HCT116 (cell line): ENCODE data around the gene MCF2L. TPM values are rescaled to one million over a fixed set of nuclear protein-coding genes. Genes with fewer than 3 reads are reported as not detected.
A peak's percentile ranks its signal among the peaks of the same experiment; 100 is the strongest.

Experiments
- ATAC-seq: fragments of 200-7000 bp; cut with Tn5 transposase; 2 replicates; pipeline ENCODE4 v1.9.1; 2020; ENCODE audit warnings: mild to moderate bottlenecking, moderate library complexity
- BruUV-seq: library from RNA; stranded (reverse); fragments of 400-500 nt; replicated peaks from 2 replicates; lab custom pipeline; 2021; lab: Mats Ljungman, UMichigan
- CTCF ChIA-PET: fragments of 300-600 bp; sonication (Branson Sonifier 250); formaldehyde crosslinking; loops from one replicate; lab custom pipeline; 2021; ENCODE audit warnings: antibody characterized with exemption; lab: Charles Lee
- POLR2A ChIA-PET: fragments of 300-600, 350-600 bp; sonication (Branson Sonifier 250); formaldehyde crosslinking; loops from one replicate; lab custom pipeline; 2021; ENCODE audit warnings: antibody characterized with exemption; lab: Charles Lee
- RAD21 ChIA-PET, 2 experiments: fragments of 300-600 bp; sonication (Branson Sonifier 250); formaldehyde crosslinking; loops; one replicate each; lab custom pipeline; 2023; ENCODE audit warnings: low total read pairs in 2 of 2; ENCODE audit not compliant: uncharacterized antibody in 2 of 2, unreplicated experiment in 2 of 2, low non-redundant PET in 1 of 2; lab: Charles Lee
- DNase-seq: peaks from one replicate; pipeline ENCODE4 v3.0.0-alpha.2; 2010; ENCODE audit warnings: low read depth, low spot score
- H2AFZ ChIP-seq: fragments of 200-600 bp; shearing (Covaris generic), sonication (generic); 2 replicates; pipeline ENCODE4 v1.6.1; 2017; ENCODE audit warnings: low read depth, mixed run types, mixed read lengths, antibody characterized with exemption, low read length; ENCODE audit not compliant: poor library complexity, severe bottlenecking
- H3K27ac ChIP-seq: 2 replicates; pipeline ENCODE4 v1.5.1; 2012; ENCODE audit warnings: low read depth, low read length
- H3K27me3 ChIP-seq: fragments of 200-600 bp; sonication (generic); 2 replicates; pipeline ENCODE4 v1.6.1; 2016; ENCODE audit warnings: mixed run types, low read length, mixed read lengths; ENCODE audit not compliant: insufficient read depth
- H3K36me3 ChIP-seq, 2 experiments: fragments of 200-500 bp in 1 of 2; fragments of 200-600 bp in 1 of 2; sonication (Bioruptor generic) in 1 of 2; sonication (generic) in 1 of 2; 2 replicates each; pipeline versions ENCODE4 v1.5.1 to v1.6.1; 2014 to 2016; ENCODE audit warnings: low read length in 2 of 2, inconsistent platforms in 1 of 2, mixed read lengths in 1 of 2, mixed run types in 1 of 2; ENCODE audit not compliant: insufficient read depth in 2 of 2, control insufficient read depth in 1 of 2
- H3K4me1 ChIP-seq, 2 experiments: fragments of 200-600 bp in 1 of 2; sonication (generic) in 1 of 2; 2 replicates each; pipeline versions ENCODE4 v1.5.1 to v1.6.1; 2012 to 2017; ENCODE audit warnings: low read length in 2 of 2, inconsistent platforms in 1 of 2, mild to moderate bottlenecking in 1 of 2, mixed read lengths in 1 of 2, mixed run types in 1 of 2, moderate library complexity in 1 of 2; ENCODE audit not compliant: insufficient read depth in 2 of 2, control insufficient read depth in 1 of 2
- H3K4me2 ChIP-seq: fragments of 200-600 bp; sonication (generic); 2 replicates; pipeline ENCODE4 v1.6.1; 2017; ENCODE audit warnings: mixed run types, low read length, mixed read lengths
- H3K4me3 ChIP-seq, 2 experiments: fragments of 200-600 bp in 1 of 2; sonication (generic) in 1 of 2; replicated peaks in 1 of 2; 2 replicates each; pipeline ENCODE4 v1.5.1; 2011 to 2016; ENCODE audit warnings: low read length in 2 of 2, control low read depth in 1 of 2, low read depth in 1 of 2, mild to moderate bottlenecking in 1 of 2, mixed read lengths in 1 of 2, mixed run types in 1 of 2
- H3K79me2 ChIP-seq: fragments of 200-600 bp; sonication (generic); 2 replicates; pipeline ENCODE4 v1.6.1; 2017; ENCODE audit warnings: mild to moderate bottlenecking, mixed run types, low read length, moderate library complexity, mixed read lengths; ENCODE audit not compliant: insufficient read depth
- H3K9ac ChIP-seq: fragments of 200-600 bp; sonication (generic); 2 replicates; pipeline ENCODE4 v1.6.1; 2016; ENCODE audit warnings: low read length, mixed read lengths
- H3K9me2 ChIP-seq: fragments of 200-600 bp; sonication (generic), shearing (Covaris generic); 2 replicates; pipeline ENCODE4 v1.6.1; 2017; ENCODE audit warnings: mixed run types, mild to moderate bottlenecking, moderate library complexity; ENCODE audit not compliant: insufficient read depth
- H3K9me3 ChIP-seq, 2 experiments: fragments of 200-500 bp in 1 of 2; fragments of 200-600 bp in 1 of 2; sonication (Bioruptor generic) in 1 of 2; sonication (generic) in 1 of 2; 2 replicates each; pipeline ENCODE4 v1.6.1; 2014 to 2017; ENCODE audit warnings: low read length in 2 of 2, mixed read lengths in 2 of 2, inconsistent platforms in 1 of 2, low read depth in 1 of 2, mild to moderate bottlenecking in 1 of 2, mixed run types in 1 of 2, moderate library complexity in 1 of 2; ENCODE audit not compliant: control insufficient read depth in 1 of 2, insufficient read depth in 1 of 2
- H4K20me1 ChIP-seq: fragments of 200-600 bp; sonication (generic), shearing (Covaris generic); 2 replicates; pipeline ENCODE4 v1.6.1; 2017; ENCODE audit warnings: mixed run types, mild to moderate bottlenecking, moderate library complexity; ENCODE audit not compliant: insufficient read depth
- CEBPB ChIP-seq: IDR thresholded peaks from 2 replicates; pipeline ENCODE4 v1.6.1; 2012; ENCODE audit warnings: low read depth
- POLR2AphosphoS5 ChIP-seq: IDR thresholded peaks from 2 replicates; pipeline ENCODE4 v1.6.1; 2011; ENCODE audit warnings: mild to moderate bottlenecking, low read depth, low read length, moderate library complexity
- RAD21 ChIP-seq: IDR thresholded peaks from 2 replicates; pipeline ENCODE4 v1.6.1; 2012; ENCODE audit warnings: low read depth, mild to moderate bottlenecking
- REST ChIP-seq: IDR thresholded peaks from 2 replicates; pipeline ENCODE4 v1.6.1; 2012; ENCODE audit warnings: low read depth
- SIN3A ChIP-seq: IDR thresholded peaks from 2 replicates; pipeline ENCODE4 v1.6.1; 2012; ENCODE audit warnings: low read depth
- SRF ChIP-seq: IDR thresholded peaks from 2 replicates; pipeline ENCODE4 v1.6.1; 2012; ENCODE audit warnings: low read depth
- ZBTB33 ChIP-seq: IDR thresholded peaks from 2 replicates; pipeline ENCODE4 v1.6.1; 2011; ENCODE audit warnings: mild to moderate bottlenecking, low read length, moderate library complexity; ENCODE audit not compliant: insufficient replicate concordance; ENCODE audit errors: extremely low read depth
- intact Hi-C: fragments of 100-400 bp; cut with micrococcal nuclease; formaldehyde crosslinking; loops from 2 replicates; pipeline ENCODE4 v1.10.0; 2022
- total RNA-seq: library from RNA; stranded (reverse); gene quantifications from one replicate; pipeline ENCODE4 v1.2.1, GENCODE V29; 2021; ENCODE audit not compliant: unreplicated experiment
- TF ChIP-seq, protein P1 (sequence below): IDR thresholded peaks from 2 replicates; pipeline ENCODE4 v1.6.1; 2012

Gene MCF2L
- total RNA-seq, 1 experiment from 2014 or later = 19.3 TPM

GRCh38 chr13:113121928-113122471 lies 153.0 kb downstream of the MCF2L start:
- no peak overlapping the region for H2AFZ ChIP-seq
- no peaks in the 10 kb centered on the region for H3K9me2 ChIP-seq
- no peaks in the 10 kb centered on the region for H3K36me3 ChIP-seq
- H3K27ac ChIP-seq = no peak overlapping the region
- H3K9me3 ChIP-seq = no peaks in the 10 kb centered on the region
- H3K27me3 ChIP-seq = 0 out of 2 replicates have a peak, but pooled peaks cover 4% of the 10 kb centered on the region
- no peak for ATAC-seq
- ChIA-PET POLR2A (no interaction called here), CTCF (no interaction called here), RAD21 (no interaction called here)
- no peaks in the 10 kb centered on the region for H3K79me2 ChIP-seq
- no peak for DNase-seq
- peak overlapping the region; percentile 76 for H3K4me2 ChIP-seq
- no TSS peak for BruUV-seq
- H4K20me1 ChIP-seq = no peaks in the 10 kb centered on the region
- intact Hi-C loops = loop anchor here (5.0 kb wide), 1 partner anchor 85 kb away; no protein-coding TSS in a partner anchor
- peaks cover 4 to 21% of the 10 kb centered on the region in 2 experiments; a peak in 3 of 4 replicates for H3K4me1 ChIP-seq
- H3K9ac ChIP-seq = no peak overlapping the region
- TF ChIP-seq RAD21 = no peak
- no peak for TF ChIP-seq REST
- no peak for TF ChIP-seq SIN3A
- H3K4me3 ChIP-seq = no peak overlapping the region

DNA sequence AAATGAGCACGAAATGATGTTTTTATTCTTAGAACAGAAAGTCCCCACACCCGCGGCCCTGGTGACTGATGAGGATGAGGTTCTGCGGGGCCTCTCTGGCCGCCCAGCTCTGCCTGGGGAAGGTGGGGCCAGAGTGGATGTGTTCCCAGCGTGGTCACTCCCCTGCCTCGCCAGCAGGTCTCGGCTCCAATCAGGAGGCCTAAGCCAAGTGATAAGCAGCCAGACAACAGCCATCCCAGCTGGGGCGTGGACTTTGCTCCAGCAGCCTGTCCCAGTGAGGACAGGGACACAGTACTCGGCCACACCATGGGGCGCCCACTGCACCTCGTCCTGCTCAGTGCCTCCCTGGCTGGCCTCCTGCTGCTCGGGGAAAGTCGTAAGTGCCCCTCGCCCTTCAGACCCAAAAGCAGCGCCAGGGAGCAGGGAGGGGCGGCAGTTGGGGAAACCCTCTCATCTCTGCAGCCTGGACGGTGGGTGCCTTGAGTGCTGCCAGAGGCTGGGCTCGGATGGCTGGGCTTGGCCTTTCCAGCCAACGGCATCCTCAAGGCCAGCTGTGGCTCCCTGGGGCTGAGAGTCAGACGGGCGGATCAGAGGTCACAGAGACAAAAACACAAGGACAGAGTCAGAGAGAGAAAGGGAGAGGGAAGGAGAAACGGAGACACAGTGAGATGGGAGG lies 153.7 kb downstream of the MCF2L start, which contains the start of gene F10:
Gene F10 (plus strand): TSS at position 250 of the 676 bp plus-strand sequence. CDS start 57 bp downstream, at position 307.
- Histone ChIP-seq H3K79me2 (no peaks in the 10 kb centered on the region), H3K4me2 (peak within 1 kb of the TSS; percentile 76), H3K27me3 (peaks cover 5% of the 10 kb centered on the region; the same call in 1 of the 2 replicates), H3K36me3 (no peaks in the 10 kb centered on the region), H3K4me1 (peaks cover 4 to 14% of the 10 kb centered on the region in 2 experiments; a peak in 3 of 4 replicates), H3K9ac (0 out of 2 replicates have a peak within 1 kb of the TSS, but pooled peaks have one; percentile 18), H3K9me3 (no peaks in the 10 kb centered on the region), H3K4me3 (peak within 1 kb of the TSS; percentile 30 to 46), H3K27ac (no peak within 1 kb of the TSS), H3K9me2 (no peaks in the 10 kb centered on the region), H4K20me1 (no peaks in the 10 kb centered on the region), H2AFZ (no peak within 1 kb of the TSS)
- ChIA-PET RAD21 (no interaction called here), CTCF (no interaction called here), POLR2A (no interaction called here)
- DNase-seq = peak; percentile 50
- no TSS peak for BruUV-seq
- intact Hi-C loops = loop anchor here (5.0 kb wide), 1 partner anchor 85 kb away; no protein-coding TSS in a partner anchor
- no peak for TF ChIP-seq ZBTB33
- no peak for TF ChIP-seq CEBPB
- TF ChIP-seq, protein P1, sequence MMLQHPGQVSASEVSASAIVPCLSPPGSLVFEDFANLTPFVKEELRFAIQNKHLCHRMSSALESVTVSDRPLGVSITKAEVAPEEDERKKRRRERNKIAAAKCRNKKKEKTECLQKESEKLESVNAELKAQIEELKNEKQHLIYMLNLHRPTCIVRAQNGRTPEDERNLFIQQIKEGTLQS = no peak
- TF ChIP-seq SRF = no peak
- TF ChIP-seq POLR2AphosphoS5 = peak; percentile 69
- ATAC-seq = peak; percentile 98
